Measurements from ENCODE around the gene PBOV1.

The PBOV1 gene

DNA sequence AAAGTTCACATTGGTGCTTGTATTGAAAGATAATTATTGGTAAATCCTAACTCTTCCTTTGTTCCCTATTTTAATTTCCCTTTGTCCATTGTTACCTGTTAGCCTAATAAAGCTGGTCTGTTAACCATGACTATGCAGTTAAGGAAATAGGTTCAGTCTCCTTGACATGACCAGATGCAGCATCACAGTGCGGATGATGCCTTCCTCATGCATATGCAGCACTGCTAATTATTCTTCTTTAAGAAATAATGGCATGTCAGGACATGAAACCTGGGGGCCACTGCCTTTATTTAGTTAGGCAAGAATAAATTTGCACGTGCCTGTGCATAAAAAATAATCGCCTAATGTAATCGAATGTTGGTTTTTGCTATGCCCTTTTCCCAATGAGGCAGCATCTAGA is 16.5 kb downstream of the PBOV1 start (continued):
- TF ChIP-seq, protein P1, sequence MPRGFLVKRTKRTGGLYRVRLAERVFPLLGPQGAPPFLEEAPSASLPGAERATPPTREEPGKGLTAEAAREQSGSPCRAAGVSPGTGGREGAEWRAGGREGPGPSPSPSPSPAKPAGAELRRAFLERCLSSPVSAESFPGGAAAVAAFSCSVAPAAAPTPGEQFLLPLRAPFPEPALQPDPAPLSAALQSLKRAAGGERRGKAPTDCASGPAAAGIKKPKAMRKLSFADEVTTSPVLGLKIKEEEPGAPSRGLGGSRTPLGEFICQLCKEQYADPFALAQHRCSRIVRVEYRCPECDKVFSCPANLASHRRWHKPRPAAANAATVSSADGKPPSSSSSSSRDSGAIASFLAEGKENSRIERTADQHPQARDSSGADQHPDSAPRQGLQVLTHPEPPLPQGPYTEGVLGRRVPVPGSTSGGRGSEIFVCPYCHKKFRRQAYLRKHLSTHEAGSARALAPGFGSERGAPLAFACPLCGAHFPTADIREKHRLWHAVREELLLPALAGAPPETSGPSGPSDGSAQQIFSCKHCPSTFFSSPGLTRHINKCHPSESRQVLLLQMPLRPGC (tag by site-specific recombination; IDR thresholded peaks at IDR 0.05): no peak
- TF ChIP-seq ZNF214 (tag by site-specific recombination; IDR thresholded peaks at IDR 0.05; ENCODE audit: borderline replicate concordance) (no peak), MYNN (tag by site-specific recombination; IDR thresholded peaks at IDR 0.05; ENCODE audit: borderline replicate concordance) (no peak), OVOL3 (tag by site-specific recombination; IDR thresholded peaks at IDR 0.05) (no peak), ZNF146 (tag by site-specific recombination; IDR thresholded peaks at IDR 0.05) (no peak), YY1 (tag by site-specific recombination; IDR thresholded peaks at IDR 0.05) (no peak)

- no peak overlapping the region for H3K4me3 ChIP-seq (ENCODE audit: low read depth, low read length)
- no peaks in the 10 kb centered on the region for H3K4me1 ChIP-seq (ENCODE audit: control insufficient read depth, insufficient read depth, low read length)
- no peaks in the 10 kb centered on the region for H3K9me3 ChIP-seq (ENCODE audit: control insufficient read depth, insufficient read depth, low read depth, low read length)
- CTCF ChIA-PET: interaction anchor here (0.8 to 1.5 kb wide), 2 partner anchors 13 to 328 kb away, joined by 3 to 7 read pairs; no protein-coding TSS in a partner anchor
- no peak for TF ChIP-seq ZNF518A (tag by site-specific recombination; conservative IDR thresholded peaks at IDR 0.05; ENCODE audit: low read depth)
- TF ChIP-seq ZNF266 (tag by site-specific recombination; IDR thresholded peaks at IDR 0.05; ENCODE audit: low read depth): no peak
- no peak for TF ChIP-seq ZNF148 (tag by site-specific recombination; IDR thresholded peaks at IDR 0.05; ENCODE audit: borderline replicate concordance)
- TF ChIP-seq ZNF423 (tag by site-specific recombination; IDR thresholded peaks at IDR 0.05): no peak
- TF ChIP-seq TRIM28 (IDR thresholded peaks at IDR 0.05; ENCODE audit: borderline replicate concordance, low read length): no peak
- no peak for TF ChIP-seq CTCF (tag by site-specific recombination; IDR thresholded peaks at IDR 0.05)
- TF ChIP-seq SP2 (tag by site-specific recombination; IDR thresholded peaks at IDR 0.05): no peak
- TF ChIP-seq, protein P2, sequence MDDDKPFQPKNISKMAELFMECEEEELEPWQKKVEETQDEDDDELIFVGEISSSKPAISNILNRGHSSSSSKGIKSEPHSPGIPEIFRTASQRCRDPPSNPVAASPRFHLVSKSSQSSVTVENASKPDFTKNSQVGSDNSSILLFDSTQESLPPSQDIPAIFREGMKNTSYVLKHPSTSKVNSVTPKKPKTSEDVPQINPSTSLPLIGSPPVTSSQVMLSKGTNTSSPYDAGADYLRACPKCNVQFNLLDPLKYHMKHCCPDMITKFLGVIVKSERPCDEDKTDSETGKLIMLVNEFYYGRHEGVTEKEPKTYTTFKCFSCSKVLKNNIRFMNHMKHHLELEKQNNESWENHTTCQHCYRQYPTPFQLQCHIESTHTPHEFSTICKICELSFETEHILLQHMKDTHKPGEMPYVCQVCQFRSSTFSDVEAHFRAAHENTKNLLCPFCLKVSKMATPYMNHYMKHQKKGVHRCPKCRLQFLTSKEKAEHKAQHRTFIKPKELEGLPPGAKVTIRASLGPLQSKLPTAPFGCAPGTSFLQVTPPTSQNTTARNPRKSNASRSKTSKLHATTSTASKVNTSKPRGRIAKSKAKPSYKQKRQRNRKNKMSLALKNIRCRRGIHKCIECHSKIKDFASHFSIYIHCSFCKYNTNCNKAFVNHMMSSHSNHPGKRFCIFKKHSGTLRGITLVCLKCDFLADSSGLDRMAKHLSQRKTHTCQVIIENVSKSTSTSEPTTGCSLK (tag by site-specific recombination; IDR thresholded peaks at IDR 0.05): no peak
- no peak for TF ChIP-seq ZNF514 (tag by site-specific recombination; IDR thresholded peaks at IDR 0.05)
- TF ChIP-seq ZNF843 (tag by site-specific recombination; IDR thresholded peaks at IDR 0.05): no peak
- no peak overlapping the region for H3K27ac ChIP-seq (ENCODE audit: extremely low read depth, low read depth, low read length)
- POLR2A ChIA-PET: no interaction called here
- no peaks in the 10 kb centered on the region for H3K36me3 ChIP-seq (ENCODE audit: control insufficient read depth in 2 of 2, insufficient read depth in 1 of 2, low read length in 2 of 2)
These were observed 19.7 kb downstream of the PBOV1 start for GRCh38 chr6:138198430-138199091.
